H1 (cell line): ENCODE data around the gene TCFL5. TPM values are rescaled to one million over a fixed set of nuclear protein-coding genes. Genes with fewer than 3 reads are reported as not detected.

Experiments used
- CTCF ChIA-PET: fragments of 300-600 bp; sonication (Branson Sonifier 250); formaldehyde crosslinking; loops from one replicate; lab custom pipeline; 2021; ENCODE audit not compliant: partially characterized antibody; lab: Charles Lee
- POLR2A ChIA-PET: fragments of 300-600 bp; sonication (Branson Sonifier 250); formaldehyde crosslinking; loops from one replicate; lab custom pipeline; 2021; ENCODE audit warnings: inconsistent platforms; ENCODE audit not compliant: partially characterized antibody; lab: Charles Lee
- DNase-seq, 2 experiments: peaks; one replicate each; pipeline versions ENCODE4 v3.0.0 to v3.0.0-alpha.2; 2010 to 2022; ENCODE audit warnings: low spot score in 2 of 2, low read depth in 1 of 2, mixed read lengths in 1 of 2
- FAIRE-seq: peaks from 2 replicates; lab custom pipeline; 2011; peaks lifted over from hg19 to GRCh38; lab: Jason Lieb, UNC
- H2AFZ ChIP-seq: 2 replicates; pipeline ENCODE4 v1.8.1; 2012; ENCODE audit warnings: low read length, inconsistent platforms
- H2AK5ac ChIP-seq: 2 replicates; pipeline ENCODE4 v1.6.1; 2013; ENCODE audit warnings: low read depth, low read length
- H2BK120ac ChIP-seq: replicated peaks from 2 replicates; pipeline ENCODE3; 2013; ENCODE audit warnings: low read depth, low read length, inconsistent platforms
- H2BK12ac ChIP-seq: 2 replicates; pipeline ENCODE4 v1.6.1; 2013; ENCODE audit warnings: low read depth, low read length
- H2BK15ac ChIP-seq: 2 replicates; pipeline ENCODE4 v1.6.1; 2013; ENCODE audit warnings: low read length
- H2BK20ac ChIP-seq: 2 replicates; pipeline ENCODE4 v1.6.1; 2013; ENCODE audit warnings: low read length
- H2BK5ac ChIP-seq: 2 replicates; pipeline ENCODE4 v1.6.1; 2013; ENCODE audit warnings: low read depth, low read length
- H3K14ac ChIP-seq: 2 replicates; pipeline ENCODE4 v1.6.1; 2013; ENCODE audit warnings: inconsistent platforms; ENCODE audit not compliant: insufficient read length
- H3K18ac ChIP-seq: 2 replicates; pipeline ENCODE4 v1.6.1; 2013; ENCODE audit warnings: low read length; ENCODE audit errors: extremely low read depth
- H3K23ac ChIP-seq: 2 replicates; pipeline ENCODE4 v1.6.1; 2013; ENCODE audit warnings: inconsistent platforms; ENCODE audit not compliant: insufficient read length
- H3K23me2 ChIP-seq: 2 replicates; pipeline ENCODE4 v1.6.1; 2013; ENCODE audit warnings: low read depth, low read length
- H3K27ac ChIP-seq: 2 replicates; pipeline ENCODE4 v1.6.1; 2011; ENCODE audit warnings: low read depth, low read length, inconsistent platforms
- H3K27me3 ChIP-seq, 4 experiments: replicated peaks in 1 of 4; 1 replicate in 1 of 4; 2 replicates in 3 of 4; pipeline versions ENCODE4 v1.6.1 to v1.8.1; 2011 to 2013; ENCODE audit warnings: low read length in 3 of 4, mild to moderate bottlenecking in 3 of 4, inconsistent platforms in 2 of 4, mixed read lengths in 2 of 4, moderate library complexity in 1 of 4; ENCODE audit not compliant: control insufficient read depth in 3 of 4, insufficient read depth in 3 of 4; ENCODE audit errors: extremely low read depth in 1 of 4
- H3K36me3 ChIP-seq, 4 experiments: 2 replicates each; pipeline versions ENCODE4 v1.6.1 to v1.8.1; 2011 to 2013; ENCODE audit warnings: mild to moderate bottlenecking in 4 of 4, low read length in 3 of 4, moderate library complexity in 2 of 4, control low read depth in 1 of 4, inconsistent platforms in 1 of 4; ENCODE audit not compliant: insufficient read depth in 4 of 4, control insufficient read depth in 2 of 4
- H3K4ac ChIP-seq: replicated peaks from 2 replicates; pipeline ENCODE3; 2013; ENCODE audit warnings: low read length, low read depth, mixed read lengths, inconsistent platforms; ENCODE audit not compliant: insufficient read length
- H3K4me1 ChIP-seq, 4 experiments: replicated peaks in 1 of 4; 1 replicate in 1 of 4; 2 replicates in 3 of 4; pipeline versions ENCODE4 v1.6.1 to v1.8.1; 2011 to 2013; ENCODE audit warnings: low read length in 3 of 4, inconsistent platforms in 2 of 4, mixed read lengths in 1 of 4; ENCODE audit not compliant: insufficient read depth in 4 of 4, control insufficient read depth in 3 of 4
- H3K4me2 ChIP-seq, 2 experiments: 2 replicates each; pipeline versions ENCODE4 v1.6.1 to v1.8.1; 2011 to 2013; ENCODE audit warnings: low read depth in 2 of 2, low read length in 2 of 2, control low read depth in 1 of 2, inconsistent platforms in 1 of 2, mild to moderate bottlenecking in 1 of 2; ENCODE audit not compliant: insufficient read depth in 1 of 2
- H3K4me3 ChIP-seq, 4 experiments: fragments of 200-600, 300-600 bp in 1 of 4; sonication (generic), shearing (Covaris generic), sonication (Bioruptor Twin) in 1 of 4; 2 replicates each; pipeline versions ENCODE4 v1.5.1 to v1.8.1; 2011 to 2016; ENCODE audit warnings: low read length in 4 of 4, low read depth in 3 of 4, control low read depth in 2 of 4, inconsistent platforms in 2 of 4, mild to moderate bottlenecking in 2 of 4, mixed read lengths in 1 of 4, moderate library complexity in 1 of 4; ENCODE audit not compliant: insufficient read depth in 2 of 4; ENCODE audit errors: extremely low read depth in 1 of 4
- H3K56ac ChIP-seq: replicated peaks from 2 replicates; pipeline ENCODE3; 2013; ENCODE audit warnings: low read depth, mild to moderate bottlenecking, mixed read lengths, low read length, inconsistent platforms; ENCODE audit not compliant: insufficient read length
- H3K79me1 ChIP-seq: 2 replicates; pipeline ENCODE4 v1.6.1; 2013; ENCODE audit warnings: low read depth, low read length, control low read depth
- H3K79me2 ChIP-seq, 2 experiments: 2 replicates each; pipeline versions ENCODE4 v1.6.1 to v1.8.1; 2012 to 2013; ENCODE audit warnings: low read length in 2 of 2, mild to moderate bottlenecking in 2 of 2, inconsistent platforms in 1 of 2; ENCODE audit not compliant: insufficient read depth in 2 of 2, control insufficient read depth in 1 of 2
- H3K9ac ChIP-seq, 4 experiments: replicated peaks in 1 of 4; 1 replicate in 1 of 4; 2 replicates in 3 of 4; pipeline versions ENCODE4 v1.6.1 to v1.8.1; 2011 to 2013; ENCODE audit warnings: low read depth in 3 of 4, low read length in 3 of 4, control low read depth in 2 of 4, mild to moderate bottlenecking in 2 of 4, moderate library complexity in 2 of 4, inconsistent platforms in 1 of 4; ENCODE audit errors: extremely low read depth in 1 of 4
- H3K9me3 ChIP-seq, 2 experiments: 2 replicates each; pipeline versions ENCODE4 v1.6.1 to v1.8.1; 2012 to 2013; ENCODE audit warnings: mild to moderate bottlenecking in 2 of 2, moderate library complexity in 2 of 2, control low read depth in 1 of 2, inconsistent platforms in 1 of 2, low read depth in 1 of 2, low read length in 1 of 2, mixed read lengths in 1 of 2; ENCODE audit not compliant: insufficient read depth in 2 of 2
- H4K20me1 ChIP-seq, 2 experiments: replicated peaks in 1 of 2; 2 replicates each; pipeline versions ENCODE3 to v1.8.1; 2011 to 2013; ENCODE audit warnings: inconsistent platforms in 2 of 2, low read length in 2 of 2, mild to moderate bottlenecking in 1 of 2; ENCODE audit not compliant: insufficient read depth in 2 of 2, control insufficient read depth in 1 of 2
- H4K5ac ChIP-seq: 2 replicates; pipeline ENCODE4 v1.6.1; 2013; ENCODE audit warnings: low read length, low read depth, mixed read lengths, inconsistent platforms; ENCODE audit not compliant: insufficient read length
- H4K8ac ChIP-seq: 2 replicates; pipeline ENCODE4 v1.8.0; 2013; ENCODE audit warnings: mild to moderate bottlenecking, moderate library complexity, low read length, inconsistent platforms; ENCODE audit not compliant: insufficient read depth; ENCODE audit errors: extremely low read depth
- H4K91ac ChIP-seq: replicated peaks from 2 replicates; pipeline ENCODE3; 2013; ENCODE audit warnings: low read length, mixed read lengths, inconsistent platforms; ENCODE audit not compliant: insufficient read length
- CEBPB ChIP-seq: IDR thresholded peaks from 2 replicates; pipeline ENCODE4 v1.6.1; 2012; ENCODE audit warnings: low read depth, low read length
- CREB1 ChIP-seq: IDR thresholded peaks from 2 replicates; pipeline ENCODE4 v1.6.1; 2012; ENCODE audit warnings: inconsistent platforms
- FOSL1 ChIP-seq: IDR thresholded peaks from 2 replicates; pipeline ENCODE4 v1.6.1; 2011; ENCODE audit warnings: mild to moderate bottlenecking, low read depth, low read length, moderate library complexity; ENCODE audit not compliant: insufficient read depth
- HDAC2 ChIP-seq, 2 experiments: fragments of 300-600 bp in 1 of 2; sonication (generic) in 1 of 2; IDR thresholded peaks; 2 replicates each; pipeline ENCODE4 v1.6.1; 2011 to 2012; ENCODE audit warnings: low read depth in 2 of 2, low read length in 2 of 2, mild to moderate bottlenecking in 2 of 2, moderate library complexity in 2 of 2, borderline replicate concordance in 1 of 2, inconsistent platforms in 1 of 2
- KDM1A ChIP-seq: fragments of 200-600, 300-600 bp; sonication (generic); IDR thresholded peaks from 2 replicates; pipeline ENCODE4 v1.7.1; 2016; ENCODE audit warnings: mild to moderate bottlenecking, low read length, borderline replicate concordance
- TAF1 ChIP-seq: IDR thresholded peaks from 2 replicates; pipeline ENCODE4 v1.6.1; 2011; ENCODE audit warnings: mild to moderate bottlenecking, low read depth, low read length
- TEAD4 ChIP-seq: IDR thresholded peaks from 2 replicates; pipeline ENCODE4 v1.6.1; 2012; ENCODE audit warnings: low read depth, low read length, inconsistent platforms, mixed read lengths
- WGBS, 2 experiments: shearing (Covaris generic) in 1 of 2; methylation state at CpG; one replicate each; pipeline versions ENCODE4 v1.1.6 to v1.1.7; 2013 to 2015; ENCODE audit warnings: low lambda C conversion rate in 2 of 2, mixed read lengths in 2 of 2, inconsistent platforms in 1 of 2, low coverage in 1 of 2, missing lambda C conversion rate in 1 of 2; ENCODE audit not compliant: insufficient replicate concordance in 2 of 2, insufficient coverage in 1 of 2, insufficient read length in 1 of 2; ENCODE audit errors: extremely low coverage in 1 of 2, missing lambda C conversion rate in 1 of 2; 5-methylcytosine and 5-hydroxymethylcytosine counted together
- long read RNA-seq, 2 experiments: library from RNA in 1 of 2; library from capped mRNA in 1 of 2; stranded (forward); transcript quantifications; one replicate each; pipeline ENCODE4 v2.0.0, GENCODE V29; 2021; ENCODE audit warnings: inconsistent platforms in 1 of 2
- polyA minus RNA-seq, 3 experiments: library from RNA; depleted of rRNA, polyadenylated mRNA; stranded (reverse); fragments of >200 nt; gene quantifications; 1 replicate in 2 of 3; 2 replicates in 1 of 3; pipeline ENCODE4 v1.2.3, GENCODE V29; 2011
- polyA plus RNA-seq, 7 experiments: library from polyadenylated mRNA; depleted of rRNA in 3 of 7; stranded (reverse) in 5 of 7; unstranded in 2 of 7; fragments of >200 nt in 5 of 7; fragments of 200-250 nt in 2 of 7; gene quantifications; 1 replicate in 5 of 7; 2 replicates in 1 of 7; 4 replicates in 1 of 7; pipeline versions ENCODE4 v1.2.1 to v1.2.3, GENCODE V29; 2011 to 2013; ENCODE audit warnings: missing spikeins in 2 of 7, mixed read lengths in 2 of 7
- total RNA-seq: library from RNA; stranded (reverse); fragmentation: NEBNext Ultra II Directional; extraction: Animal tissue kit (Norgen Biotek cat#: 25700); gene quantifications from 2 replicates; pipeline ENCODE4 v1.2.1, GENCODE V29; 2021
- TF ChIP-seq, protein P1 (sequence below): IDR thresholded peaks from 2 replicates; pipeline ENCODE4 v1.6.1; 2011; ENCODE audit warnings: low read depth, mild to moderate bottlenecking, low read length; ENCODE audit not compliant: insufficient read depth

The TCFL5 gene
- total RNA-seq (15.0 and 15.6 TPM in 2 replicates), polyA plus RNA-seq (2011; rRNA removed) (4.4 and 6.2 TPM in 2 replicates), polyA minus RNA-seq (2011; rRNA and poly(A)+ RNA removed) (5.1 and 5.4 TPM in 2 replicates)
- 8.6 TPM for polyA plus RNA-seq (2011; cell fraction: cytosol; rRNA removed)
- polyA plus RNA-seq (2011; cell fraction: nucleus; rRNA removed), result 8.7 TPM
- polyA plus RNA-seq (2012, experiment 1 of 2), result 9.0 to 10.3 TPM (median 10.0 TPM) in 4 replicates
- polyA plus RNA-seq (2012, experiment 2 of 2), result 4.7 TPM
- polyA plus RNA-seq (2013, experiment 1 of 2), result 10.2 TPM
- 9.9 TPM for polyA plus RNA-seq (2013, experiment 2 of 2)
- 6.5 TPM for polyA minus RNA-seq (2011; cell fraction: cytosol; rRNA and poly(A)+ RNA removed)
- polyA minus RNA-seq (2011; cell fraction: nucleus; rRNA and poly(A)+ RNA removed), result 7.9 TPM
- long read RNA-seq, experiment 1, partial matches to known transcripts, result 2 of 10 reads
- long read RNA-seq, experiment 1, other reads (novel, unspliced or antisense), result 8 of 10 reads
- long read RNA-seq, experiment 2, partial matches to known transcripts, result 8 of 16 reads
- long read RNA-seq, experiment 2, other reads (novel, unspliced or antisense), result 8 of 16 reads

DNA sequence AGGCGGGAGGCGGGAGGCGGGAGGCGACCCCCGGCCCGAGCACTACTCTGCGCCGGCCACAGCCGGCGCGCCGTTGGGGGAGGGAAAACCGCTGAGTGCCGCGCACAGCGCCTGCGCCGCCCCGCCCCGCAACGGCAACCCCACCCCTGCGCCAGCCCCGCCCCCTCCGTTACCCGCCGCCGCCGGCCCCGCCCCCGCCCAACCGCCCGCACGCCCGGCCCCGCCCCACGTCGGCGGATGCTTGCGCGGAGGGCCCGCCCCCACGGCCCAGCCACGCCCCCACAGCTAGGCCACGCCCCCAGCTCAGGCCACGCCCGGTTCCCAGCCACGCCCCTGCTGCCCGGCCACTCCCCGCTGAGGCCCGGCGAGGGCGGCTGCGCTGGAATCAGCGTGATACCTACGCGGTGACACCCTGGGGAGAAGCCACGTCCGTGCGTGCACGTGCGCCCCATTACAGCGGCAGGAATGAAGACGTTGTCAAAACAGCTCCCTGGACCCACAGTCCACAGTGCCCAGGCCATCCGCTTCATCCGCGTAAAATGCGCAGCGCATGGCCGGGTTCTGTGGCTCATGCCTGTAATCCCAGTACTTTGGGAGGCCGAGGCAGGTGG is at the start of gene TCFL5:
TSS of gene TCFL5 (minus strand) at position 97 of the 611 bp plus-strand sequence. CDS start 152 bp downstream, outside the sequence.
- Histone ChIP-seq H2BK12ac (no peak within 1 kb of the TSS), H3K27me3 (peaks cover 0 to 7% (median 4%) of the 10 kb centered on the region in 4 experiments; a peak in 5 of 7 replicates), H2AK5ac (no peak within 1 kb of the TSS), H3K18ac (peak within 1 kb of the TSS; percentile 96), H3K4ac (peak within 1 kb of the TSS; percentile 85), H2AFZ (peak within 1 kb of the TSS; percentile 84; the same call in 1 of the 2 replicates), H3K79me1 (peaks cover 5% of the 10 kb centered on the region; the same call in 1 of the 2 replicates), H3K4me2 (peak within 1 kb of the TSS; percentile 72 to 95), H2BK5ac (no peak within 1 kb of the TSS; the same call in 1 of the 2 replicates), H3K4me3 (peak within 1 kb of the TSS; percentile 39 to 60 (median 52)), H3K4me1 (peaks cover 3 to 18% (median 13%) of the 10 kb centered on the region in 4 experiments), H4K20me1 (peaks cover 0 to 11% of the 10 kb centered on the region in 2 experiments), H3K23ac (no peak within 1 kb of the TSS), H3K23me2 (peaks cover 8% of the 10 kb centered on the region; the same call in 1 of the 2 replicates), H3K9me3 (no peaks in the 10 kb centered on the region; a peak in 1 of 4 replicates), H3K14ac (no peak within 1 kb of the TSS), H3K9ac (peak within 1 kb of the TSS in 3 of 4 experiments; percentile 70 to 92 (median 80); a peak in 5 of 7 replicates), H2BK120ac (no peak within 1 kb of the TSS), H3K79me2 (peaks cover 0 to 14% of the 10 kb centered on the region in 2 experiments; a peak in 2 of 4 replicates), H4K8ac (peak within 1 kb of the TSS; percentile 97), H4K91ac (no peak within 1 kb of the TSS), H2BK20ac (no peak within 1 kb of the TSS), H3K27ac (peak within 1 kb of the TSS; percentile 57; the same call in 1 of the 2 replicates), H3K56ac (no peak within 1 kb of the TSS), H2BK15ac (no peak within 1 kb of the TSS), H3K36me3 (peaks cover 4 to 7% (median 6%) of the 10 kb centered on the region in 4 experiments; a peak in 6 of 8 replicates), H4K5ac (no peak within 1 kb of the TSS)
- WGBS, 2 experiments, result 37% methylated on average over 18 of the region's 70 CpGs; no CpG with 5 or more reads in 1 of the 2 experiments
- FAIRE-seq (no peak), DNase-seq (peak in 1 of 2 experiments; percentile 99)
- ChIA-PET CTCF (interaction anchor here (0.7 to 2.0 kb wide), 3 partner anchors 13 to 89 kb away, joined by 4 to 7 read pairs (median 4); no protein-coding TSS in a partner anchor), POLR2A (interaction anchor here (0.6 to 2.3 kb wide), 13 partner anchors 11 to 148 kb away, joined by 3 to 9 read pairs (median 4); partner anchors contain the start of genes COL9A3 and GID8)
- TF ChIP-seq CREB1 (0 out of 2 replicates have a peak, but pooled peaks have one; percentile 19), HDAC2 (IDR thresholded peaks at IDR 0.05; ENCODE audit: borderline replicate concordance in 1 of 2, low read depth in 2 of 2, low read length in 2 of 2) (0 out of 4 replicates have a peak, but pooled peaks of 1 of the 2 experiments have one; percentile 50), TEAD4 (no peak), KDM1A (0 out of 2 replicates have a peak, but pooled peaks have one; percentile 10), TAF1 (0 out of 2 replicates have a peak, but pooled peaks have one; percentile 31), FOSL1 (no peak), CEBPB (no peak)
- TF ChIP-seq, protein P1, sequence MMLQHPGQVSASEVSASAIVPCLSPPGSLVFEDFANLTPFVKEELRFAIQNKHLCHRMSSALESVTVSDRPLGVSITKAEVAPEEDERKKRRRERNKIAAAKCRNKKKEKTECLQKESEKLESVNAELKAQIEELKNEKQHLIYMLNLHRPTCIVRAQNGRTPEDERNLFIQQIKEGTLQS, result no peak
